DMS79 (cell line): ENCODE data around the gene KRT17.
"Not testable (repeated sequence)": the region's sequence is repeated elsewhere in the genome, so short reads cannot be mapped to it uniquely, and the experiment has no call there.

Source experiments
- DNase-seq: peaks from one replicate; lab custom pipeline; 2025; lab: John Stamatoyannopoulos, UW

Gene KRT17

GRCh38 chr17:41634639-41635038 is 10.3 kb upstream of the KRT17 start:
- no peak for DNase-seq

- no peak for DNase-seq
These were observed 9.3 kb upstream of the KRT17 start for GRCh38 chr17:41633556-41634199.

- DNase-seq, result no peak
These were observed 8.2 kb upstream of the KRT17 start for GRCh38 chr17:41632482-41633105.

- DNase-seq, result no peak
These were observed 7.5 kb upstream of the KRT17 start for GRCh38 chr17:41631898-41632285.

GRCh38 chr17:41631025-41631897 is 6.9 kb upstream of the KRT17 start:
- no peak for DNase-seq

- no peak for DNase-seq
These were observed 5.7 kb upstream of the KRT17 start for GRCh38 chr17:41629826-41630670.

- no peak for DNase-seq
These were observed 4.9 kb upstream of the KRT17 start for GRCh38 chr17:41629316-41629715.

GRCh38 chr17:41628621-41629255 is 4.4 kb upstream of the KRT17 start:
- not testable (repeated sequence) for DNase-seq

- DNase-seq, result not testable (repeated sequence)
These were observed 3.6 kb upstream of the KRT17 start for GRCh38 chr17:41628073-41628370.

- DNase-seq, result no peak
These were observed 3.1 kb upstream of the KRT17 start for GRCh38 chr17:41627316-41628072.

- DNase-seq, result not testable (repeated sequence)
These were observed 2.5 kb upstream of the KRT17 start for GRCh38 chr17:41626914-41627295.

GRCh38 chr17:41626028-41626913 is 1.9 kb upstream of the KRT17 start:
- not testable (repeated sequence) for DNase-seq

- no peak for DNase-seq
These were observed 1.2 kb upstream of the KRT17 start for GRCh38 chr17:41625602-41626001.

GRCh38 chr17:41623184-41623861 is 1.1 kb downstream of the KRT17 start:
- not testable (repeated sequence) for DNase-seq

- DNase-seq, result not testable (repeated sequence)
These were observed 1.8 kb downstream of the KRT17 start for GRCh38 chr17:41622340-41623183.

GRCh38 chr17:41621916-41622315 is 2.5 kb downstream of the KRT17 start:
- DNase-seq, result no peak

GRCh38 chr17:41621435-41621817 is 2.9 kb downstream of the KRT17 start:
- DNase-seq, result not testable (repeated sequence)
